ENCODE measurements around the gene MAPKAP1. TPM values are rescaled to one million over a fixed set of nuclear protein-coding genes. Genes with fewer than 3 reads are reported as not detected.

The MAPKAP1 gene
- total RNA-seq, 1 donor from 2014 or later = 49.6 TPM

DNA sequence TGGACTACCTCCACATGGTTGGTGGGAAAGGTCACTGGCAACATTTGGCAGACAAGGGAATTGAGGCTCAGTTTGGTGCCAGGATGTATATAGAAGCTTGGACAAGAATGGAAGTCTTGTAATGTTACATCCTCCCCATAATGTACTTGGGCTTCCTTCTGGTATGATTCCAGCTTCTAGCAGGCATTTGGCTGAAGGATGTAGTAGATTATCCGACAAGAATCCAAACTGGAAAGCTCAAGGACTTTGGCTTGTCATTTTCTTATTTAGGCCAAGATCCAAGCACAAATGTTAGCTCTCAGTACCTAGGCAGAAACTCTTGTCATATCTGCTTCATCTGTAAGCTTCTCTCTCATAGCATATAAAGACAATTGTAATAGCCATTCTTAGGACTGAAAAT lies 209.1 kb downstream of the MAPKAP1 start:
- H3K4me3 ChIP-seq = no peak overlapping the region
- no peak for DNase-seq (ENCODE audit: low spot score in 2 of 2)
- H3K27me3 ChIP-seq = no peaks in the 10 kb centered on the region
- H3K36me3 ChIP-seq = no peaks in the 10 kb centered on the region
- intact Hi-C loops (cut with DNase I) = no loop called here
- TF ChIP-seq, protein P1, sequence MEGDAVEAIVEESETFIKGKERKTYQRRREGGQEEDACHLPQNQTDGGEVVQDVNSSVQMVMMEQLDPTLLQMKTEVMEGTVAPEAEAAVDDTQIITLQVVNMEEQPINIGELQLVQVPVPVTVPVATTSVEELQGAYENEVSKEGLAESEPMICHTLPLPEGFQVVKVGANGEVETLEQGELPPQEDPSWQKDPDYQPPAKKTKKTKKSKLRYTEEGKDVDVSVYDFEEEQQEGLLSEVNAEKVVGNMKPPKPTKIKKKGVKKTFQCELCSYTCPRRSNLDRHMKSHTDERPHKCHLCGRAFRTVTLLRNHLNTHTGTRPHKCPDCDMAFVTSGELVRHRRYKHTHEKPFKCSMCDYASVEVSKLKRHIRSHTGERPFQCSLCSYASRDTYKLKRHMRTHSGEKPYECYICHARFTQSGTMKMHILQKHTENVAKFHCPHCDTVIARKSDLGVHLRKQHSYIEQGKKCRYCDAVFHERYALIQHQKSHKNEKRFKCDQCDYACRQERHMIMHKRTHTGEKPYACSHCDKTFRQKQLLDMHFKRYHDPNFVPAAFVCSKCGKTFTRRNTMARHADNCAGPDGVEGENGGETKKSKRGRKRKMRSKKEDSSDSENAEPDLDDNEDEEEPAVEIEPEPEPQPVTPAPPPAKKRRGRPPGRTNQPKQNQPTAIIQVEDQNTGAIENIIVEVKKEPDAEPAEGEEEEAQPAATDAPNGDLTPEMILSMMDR (IDR thresholded peaks at IDR 0.05) = no peak
- H3K27ac ChIP-seq = no peak overlapping the region
- H3K4me1 ChIP-seq = no peaks in the 10 kb centered on the region
- H3K9me3 ChIP-seq = no peaks in the 10 kb centered on the region

DNA sequence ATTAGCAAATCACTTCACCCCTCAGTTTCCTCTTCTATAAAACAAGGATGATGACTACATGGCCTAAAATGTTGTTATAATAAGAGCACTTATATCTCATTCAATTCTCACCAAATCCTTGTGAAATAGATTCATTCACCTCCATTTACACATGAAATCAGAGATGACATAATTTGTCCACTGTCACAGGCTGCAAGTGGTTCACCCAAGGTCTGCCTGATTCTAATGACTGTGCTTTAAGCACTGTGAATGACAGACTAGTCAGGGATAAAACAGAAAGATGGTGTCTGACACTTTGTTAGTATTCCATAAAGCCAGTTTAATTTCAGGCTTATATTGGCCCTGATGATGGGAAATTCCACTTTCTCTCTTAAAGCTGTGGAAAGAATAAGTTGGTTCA lies 209.5 kb downstream of the MAPKAP1 start:
- Histone ChIP-seq H3K27ac (no peak overlapping the region), H3K9me3 (no peaks in the 10 kb centered on the region), H3K4me1 (no peaks in the 10 kb centered on the region), H3K4me3 (no peak overlapping the region), H3K27me3 (no peaks in the 10 kb centered on the region), H3K36me3 (no peaks in the 10 kb centered on the region)
- intact Hi-C loops (cut with DNase I) = no loop called here
- no peak for DNase-seq (ENCODE audit: low spot score in 2 of 2)
- TF ChIP-seq, protein P1 (IDR thresholded peaks at IDR 0.05) = no peak

DNA sequence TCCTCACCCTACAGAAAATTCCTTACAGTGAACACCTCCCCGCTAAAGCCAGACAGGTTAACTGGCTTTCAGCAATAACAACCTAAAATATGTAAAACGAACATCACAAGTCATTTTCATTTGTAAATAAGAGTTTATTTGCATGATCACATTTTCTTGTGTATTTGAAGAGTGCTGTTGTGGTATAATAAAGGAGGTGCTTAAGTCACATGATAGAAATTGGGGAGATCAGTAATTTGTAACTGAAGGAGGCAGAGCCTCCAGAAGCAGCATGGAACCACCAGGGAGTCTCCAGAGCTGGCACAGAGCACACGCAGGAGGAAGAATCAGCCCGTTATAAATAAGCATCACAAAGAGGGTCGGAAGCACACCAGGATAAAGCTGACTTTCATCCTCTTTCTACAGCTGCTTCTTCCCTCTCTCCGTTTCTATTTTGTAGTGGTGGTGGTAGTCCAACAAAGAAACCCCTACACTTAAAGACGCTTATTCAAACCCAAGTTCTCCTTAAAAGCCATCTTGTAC lies 210.6 kb downstream of the MAPKAP1 start:
- H3K36me3 ChIP-seq = no peaks in the 10 kb centered on the region
- DNase-seq (ENCODE audit: low spot score in 2 of 2) = no peak
- intact Hi-C loops (cut with DNase I) = no loop called here
- no peak overlapping the region for H3K4me3 ChIP-seq
- no peak overlapping the region for H3K27ac ChIP-seq
- TF ChIP-seq, protein P1 (IDR thresholded peaks at IDR 0.05) = no peak
- no peaks in the 10 kb centered on the region for H3K27me3 ChIP-seq
- no peaks in the 10 kb centered on the region for H3K4me1 ChIP-seq
- H3K9me3 ChIP-seq = no peaks in the 10 kb centered on the region

DNA sequence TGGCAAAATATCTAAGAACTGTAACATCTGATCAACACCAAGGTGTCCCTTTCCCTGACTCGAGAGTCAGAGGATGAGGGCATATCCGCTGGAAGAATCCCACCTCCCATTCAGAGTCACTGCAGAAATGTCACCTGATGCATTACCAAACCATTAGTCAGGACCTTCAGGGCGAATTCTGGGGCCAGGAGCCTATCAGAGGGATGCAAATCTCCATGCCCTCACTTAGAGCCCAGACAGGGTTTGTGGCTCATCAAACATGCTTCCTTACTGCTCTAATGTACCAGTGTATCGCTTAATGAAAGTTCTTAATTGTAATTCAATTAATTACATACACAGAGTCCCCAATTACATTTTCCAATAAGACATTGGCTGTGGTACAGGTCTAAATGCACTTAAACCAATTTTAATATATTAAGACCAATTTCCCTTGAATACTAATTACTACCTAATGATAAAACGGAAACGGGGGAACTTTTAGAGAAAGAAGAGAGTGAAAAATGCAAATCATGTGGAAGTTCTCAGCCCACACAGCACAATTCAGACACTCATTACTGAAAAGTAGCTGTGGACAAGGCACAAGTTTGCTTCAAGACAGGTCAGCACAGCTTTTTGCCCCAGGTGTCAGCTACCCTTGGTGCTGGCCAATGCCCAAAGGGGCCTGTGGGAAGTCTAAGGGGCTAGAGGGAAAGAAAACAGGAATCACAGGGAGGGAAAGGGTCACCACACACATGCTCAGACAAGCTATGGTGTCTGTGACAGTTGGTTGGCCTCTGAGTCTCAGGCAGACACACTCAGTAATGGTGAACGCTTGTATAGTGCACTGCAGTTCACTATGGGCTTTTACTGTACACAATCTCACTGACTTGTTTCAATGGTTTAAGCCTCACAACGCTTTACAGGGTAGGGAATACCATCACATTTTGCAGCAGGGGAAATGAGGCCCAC lies 211.6 kb downstream of the MAPKAP1 start:
- no peak overlapping the region for H3K27ac ChIP-seq
- no peaks in the 10 kb centered on the region for H3K36me3 ChIP-seq
- no peaks in the 10 kb centered on the region for H3K27me3 ChIP-seq
- TF ChIP-seq, protein P1 (IDR thresholded peaks at IDR 0.05) = no peak
- H3K4me1 ChIP-seq = no peaks in the 10 kb centered on the region
- intact Hi-C loops (cut with DNase I) = no loop called here
- no peak overlapping the region for H3K4me3 ChIP-seq
- H3K9me3 ChIP-seq = no peaks in the 10 kb centered on the region
- no peak for DNase-seq (ENCODE audit: low spot score in 2 of 2)

DNA sequence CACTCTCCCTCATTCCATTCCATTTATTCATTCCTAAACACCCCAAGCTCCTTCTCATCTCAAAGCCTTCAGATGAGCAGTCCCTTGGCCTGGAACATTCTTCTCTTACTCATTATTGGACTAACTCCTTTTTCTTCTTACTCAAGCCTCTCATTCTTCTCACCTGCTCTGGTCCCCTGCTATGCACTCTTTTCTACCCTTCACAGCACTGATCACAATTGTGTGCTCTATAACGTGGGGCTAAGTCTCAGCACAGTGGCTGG lies 212.4 kb downstream of the MAPKAP1 start:
- TF ChIP-seq, protein P1 (IDR thresholded peaks at IDR 0.05) = no peak
- intact Hi-C loops (cut with DNase I) = no loop called here

More for the DNA sequence above, 212.4 kb downstream of the MAPKAP1 start:
- Histone ChIP-seq H3K36me3 (no peaks in the 10 kb centered on the region), H3K27ac (no peak overlapping the region), H3K27me3 (no peaks in the 10 kb centered on the region), H3K9me3 (no peaks in the 10 kb centered on the region), H3K4me1 (no peaks in the 10 kb centered on the region), H3K4me3 (no peak overlapping the region)
- DNase-seq (ENCODE audit: low spot score in 2 of 2) = no peak

Measured in ascending aorta (tissue), 2 donors.